Urinary bladder (tissue), 4 donors: ENCODE data around the gene PRTN3. TPM values are rescaled to one million over a fixed set of nuclear protein-coding genes. Genes with fewer than 3 reads are reported as not detected.

ENCODE experiments used
- DNase-seq: peaks from one replicate; pipeline ENCODE4 v3.0.0-alpha.2; 2015; ENCODE audit errors: extremely low spot score
- H3K27ac ChIP-seq: one replicate; pipeline ENCODE4 v1.5.1; 2013; ENCODE audit warnings: low read depth, mild to moderate bottlenecking, moderate library complexity
- H3K36me3 ChIP-seq: one replicate; pipeline ENCODE4 v1.6.1; 2013; ENCODE audit warnings: mild to moderate bottlenecking, moderate library complexity; ENCODE audit not compliant: insufficient read depth
- H3K4me1 ChIP-seq: one replicate; pipeline ENCODE4 v1.6.1; 2013; ENCODE audit warnings: mild to moderate bottlenecking, moderate library complexity; ENCODE audit not compliant: insufficient read depth
- H3K4me3 ChIP-seq: one replicate; pipeline ENCODE4 v1.5.1; 2013; ENCODE audit warnings: low read depth, low read length
- WGBS: extraction: QIAGEN DNeasy Blood & Tissue Kit; methylation state at CpG from one replicate; pipeline ENCODE4 v1.1.7; 2013; 5-methylcytosine and 5-hydroxymethylcytosine counted together
- polyA plus RNA-seq: library from polyadenylated mRNA; stranded (reverse); fragments of 200-250 nt; gene quantifications from one replicate; pipeline ENCODE4 v1.2.3, GENCODE V29; 2013
- total RNA-seq: library from RNA; depleted of rRNA; stranded (reverse); fragments of >200 nt; gene quantifications from one replicate; pipeline ENCODE4 v1.2.3, GENCODE V29; 2014
- donor health status: healthy with polysubstance abuse.
- donor health status: healthy.

Gene PRTN3
- total RNA-seq: 0.26 TPM
- polyA plus RNA-seq: 0.08 TPM

GRCh38 chr19:840519-841206 is at the start of gene PRTN3:
Gene PRTN3, plus strand, starts transcription at chr19:840999. Its CDS starts 10 bp downstream, at chr19:841009.
- 74% methylated on average over 24 of the region's 24 CpGs for WGBS
- no peak for DNase-seq
- no peaks in the 10 kb centered on the region for H3K36me3 ChIP-seq

GRCh38 chr19:791007-791566 is 49.7 kb upstream of the PRTN3 start:
- Histone ChIP-seq H3K4me1 (no peaks in the 10 kb centered on the region), H3K36me3 (no peaks in the 10 kb centered on the region), H3K27ac (no peak overlapping the region), H3K4me3 (no peak overlapping the region)
- no peak for DNase-seq
- WGBS: 85% methylated on average over 26 of the region's 26 CpGs

More at GRCh38 chr19:840519-841206, at the start of gene PRTN3:
- Histone ChIP-seq H3K4me3 (no peak within 1 kb of the TSS), H3K4me1 (peaks cover 2% of the 10 kb centered on the region), H3K27ac (no peak within 1 kb of the TSS)

GRCh38 chr19:791567-792305 is 49.1 kb upstream of the PRTN3 start:
- H3K4me3 ChIP-seq: no peak overlapping the region
- peak overlapping the region; percentile 38 for H3K27ac ChIP-seq
- no peaks in the 10 kb centered on the region for H3K36me3 ChIP-seq
- DNase-seq: no peak
- WGBS: 57% methylated on average over 8 of the region's 8 CpGs
- H3K4me1 ChIP-seq: no peaks in the 10 kb centered on the region

GRCh38 chr19:792306-792885 is 48.4 kb upstream of the PRTN3 start:
- DNase-seq: no peak
- peak overlapping the region; percentile 38 for H3K27ac ChIP-seq
- no peaks in the 10 kb centered on the region for H3K36me3 ChIP-seq
- H3K4me1 ChIP-seq: no peaks in the 10 kb centered on the region
- WGBS: 75% methylated on average over 16 of the region's 16 CpGs
- no peak overlapping the region for H3K4me3 ChIP-seq

GRCh38 chr19:793806-794205 is 47.0 kb upstream of the PRTN3 start:
- DNase-seq: no peak
- no peak overlapping the region for H3K4me3 ChIP-seq
- H3K4me1 ChIP-seq: no peaks in the 10 kb centered on the region
- H3K36me3 ChIP-seq: no peaks in the 10 kb centered on the region
- WGBS: 95% methylated on average over 12 of the region's 12 CpGs
- H3K27ac ChIP-seq: no peak overlapping the region

- no peak for DNase-seq
- H3K36me3 ChIP-seq: no peaks in the 10 kb centered on the region
- peak overlapping the region; percentile 13 for H3K27ac ChIP-seq
- no peak overlapping the region for H3K4me3 ChIP-seq
- H3K4me1 ChIP-seq: no peaks in the 10 kb centered on the region
- WGBS: 47% methylated on average over 28 of the region's 28 CpGs
These were observed 45.7 kb upstream of the PRTN3 start for GRCh38 chr19:795073-795611.

- 72% methylated on average over 39 of the region's 39 CpGs for WGBS
- Histone ChIP-seq H3K36me3 (no peaks in the 10 kb centered on the region), H3K27ac (peak overlapping the region; percentile 67), H3K4me1 (no peaks in the 10 kb centered on the region), H3K4me3 (peak overlapping the region; percentile 50)
- no peak for DNase-seq
These were observed 44.9 kb upstream of the PRTN3 start for GRCh38 chr19:795691-796581.

GRCh38 chr19:796692-797527 is 43.9 kb upstream of the PRTN3 start, which contains the start of gene PTBP1:
Gene PTBP1, plus strand, starts transcription at chr19:797452. Its CDS starts 46 bp downstream, at chr19:797498.
- H3K36me3 ChIP-seq: no peaks in the 10 kb centered on the region
- peak within 1 kb of the TSS; percentile 91 for H3K27ac ChIP-seq
- H3K4me3 ChIP-seq: peak within 1 kb of the TSS; percentile 92
- under 1% methylated on average over 83 of the region's 83 CpGs for WGBS
- DNase-seq: peak; percentile 100
- peaks cover 7% of the 10 kb centered on the region for H3K4me1 ChIP-seq

GRCh38 chr19:797528-798414 is 43.0 kb upstream of the PRTN3 start:
- peaks cover 7% of the 10 kb centered on the region for H3K4me1 ChIP-seq
- H3K27ac ChIP-seq: peak overlapping the region; percentile 91
- no peak for DNase-seq
- no peaks in the 10 kb centered on the region for H3K36me3 ChIP-seq
- under 1% methylated on average over 126 of the region's 129 CpGs for WGBS
- peak overlapping the region; percentile 92 for H3K4me3 ChIP-seq

- Histone ChIP-seq H3K27ac (peak overlapping the region; percentile 30), H3K4me3 (peak overlapping the region; percentile 92), H3K4me1 (peaks cover 7% of the 10 kb centered on the region), H3K36me3 (no peaks in the 10 kb centered on the region)
- DNase-seq: no peak
- WGBS: 2% methylated on average over 44 of the region's 44 CpGs
These were observed 42.3 kb upstream of the PRTN3 start for GRCh38 chr19:798415-799075.
